A673 (cell line): Measurements from ENCODE around the gene GPR15. TPM values are rescaled to one million over a fixed set of nuclear protein-coding genes. Genes with fewer than 3 reads are reported as not detected.

ENCODE experiments used
- BruUV-seq: library from RNA; stranded (reverse); fragments of 400-500 nt; replicated peaks from 2 replicates; lab custom pipeline; 2021; lab: Mats Ljungman, UMichigan
- CTCF ChIA-PET: fragments of 300-600 bp; sonication (Branson Sonifier 250); formaldehyde crosslinking; loops from one replicate; lab custom pipeline; 2022; ENCODE audit warnings: antibody characterized with exemption; lab: Charles Lee
- POLR2A ChIA-PET: fragments of 300-600 bp; sonication (Branson Sonifier 250); formaldehyde crosslinking; loops from one replicate; lab custom pipeline; 2022; ENCODE audit warnings: antibody characterized with exemption; ENCODE audit not compliant: low non-redundant PET; lab: Charles Lee
- DNase-seq: peaks from one replicate; pipeline ENCODE4 v3.0.0-alpha.2; 2015; ENCODE audit warnings: low spot score
- H3K27ac ChIP-seq: fragments of 200-600 bp; sonication (generic); 2 replicates; pipeline ENCODE4 v1.5.1; 2016; ENCODE audit warnings: mixed run types, low read depth, mild to moderate bottlenecking, mixed read lengths, antibody characterized with exemption, low read length; ENCODE audit not compliant: poor library complexity, severe bottlenecking
- H3K27me3 ChIP-seq: fragments of 200-600 bp; sonication (generic); replicated peaks from 2 replicates; pipeline ENCODE4 v1.6.1; 2017; ENCODE audit warnings: mixed run types, low read depth, mild to moderate bottlenecking, mixed read lengths, antibody characterized with exemption, low read length; ENCODE audit not compliant: insufficient read depth, poor library complexity
- H3K36me3 ChIP-seq: fragments of 200-600 bp; sonication (generic); 2 replicates; pipeline ENCODE4 v1.6.1; 2016; ENCODE audit warnings: mixed run types, mild to moderate bottlenecking, mixed read lengths, antibody characterized with exemption, low read length; ENCODE audit not compliant: insufficient read depth, poor library complexity, severe bottlenecking
- H3K4me1 ChIP-seq: fragments of 200-600 bp; sonication (generic); 2 replicates; pipeline ENCODE4 v1.6.1; 2017; ENCODE audit warnings: mixed run types, mild to moderate bottlenecking, mixed read lengths, antibody characterized with exemption, low read length; ENCODE audit not compliant: insufficient read depth, poor library complexity, severe bottlenecking
- H3K4me3 ChIP-seq: fragments of 200-600 bp; sonication (generic); 2 replicates; pipeline ENCODE4 v1.5.1; 2016; ENCODE audit warnings: low read depth, mixed run types, mild to moderate bottlenecking, mixed read lengths, low read length; ENCODE audit not compliant: poor library complexity, severe bottlenecking
- H3K9me3 ChIP-seq: fragments of 200-600 bp; sonication (generic); 2 replicates; pipeline ENCODE4 v1.6.1; 2016; ENCODE audit warnings: mixed run types, low read depth, mild to moderate bottlenecking, mixed read lengths, antibody characterized with exemption, low read length; ENCODE audit not compliant: poor library complexity, severe bottlenecking
- EZH2 ChIP-seq: fragments of 200-600 bp; sonication (generic); IDR thresholded peaks from 2 replicates; pipeline ENCODE4 v1.6.1; 2017; ENCODE audit warnings: borderline replicate concordance, low read depth, mild to moderate bottlenecking, mixed read lengths, antibody characterized with exemption, low read length; ENCODE audit not compliant: poor library complexity, severe bottlenecking
- intact Hi-C: fragments of 100-400 bp; cut with micrococcal nuclease; formaldehyde crosslinking; loops from one replicate; pipeline ENCODE4 v1.10.0; 2022; ENCODE audit not compliant: unreplicated experiment
- total RNA-seq: library from RNA; stranded (reverse); gene quantifications from 2 replicates; pipeline ENCODE4 v1.2.3, GENCODE V29; 2021
- TF ChIP-seq, protein P1 (sequence below): fragments of 300-800, 200-600 bp; sonication (generic); conservative IDR thresholded peaks from 2 replicates; pipeline ENCODE4 v1.5.1; 2017; ENCODE audit warnings: low read depth, mild to moderate bottlenecking, antibody characterized with exemption, low read length, moderate library complexity, mixed read lengths

The GPR15 gene
- total RNA-seq, 1 experiment from 2014 or later, result not detected

DNA sequence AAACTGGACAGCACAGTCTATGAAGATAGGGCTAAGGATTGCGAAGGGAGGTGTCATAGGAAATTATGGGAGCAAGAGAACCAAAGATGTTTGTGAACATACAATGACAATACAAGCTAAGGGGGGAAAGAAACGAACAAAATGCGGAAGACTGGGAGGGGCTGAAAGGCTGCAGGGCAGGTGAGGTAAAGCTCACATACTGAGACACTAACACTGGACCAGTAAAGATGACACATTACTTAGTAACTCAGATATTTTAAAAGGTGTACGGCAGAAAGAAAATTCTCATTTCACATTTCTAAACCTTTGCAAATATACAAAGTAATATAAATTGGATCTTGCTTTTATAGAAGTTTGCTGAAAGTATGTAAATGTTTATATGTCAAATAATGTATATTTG, 19.2 kb upstream of the GPR15 start:
- TF ChIP-seq, protein P1, sequence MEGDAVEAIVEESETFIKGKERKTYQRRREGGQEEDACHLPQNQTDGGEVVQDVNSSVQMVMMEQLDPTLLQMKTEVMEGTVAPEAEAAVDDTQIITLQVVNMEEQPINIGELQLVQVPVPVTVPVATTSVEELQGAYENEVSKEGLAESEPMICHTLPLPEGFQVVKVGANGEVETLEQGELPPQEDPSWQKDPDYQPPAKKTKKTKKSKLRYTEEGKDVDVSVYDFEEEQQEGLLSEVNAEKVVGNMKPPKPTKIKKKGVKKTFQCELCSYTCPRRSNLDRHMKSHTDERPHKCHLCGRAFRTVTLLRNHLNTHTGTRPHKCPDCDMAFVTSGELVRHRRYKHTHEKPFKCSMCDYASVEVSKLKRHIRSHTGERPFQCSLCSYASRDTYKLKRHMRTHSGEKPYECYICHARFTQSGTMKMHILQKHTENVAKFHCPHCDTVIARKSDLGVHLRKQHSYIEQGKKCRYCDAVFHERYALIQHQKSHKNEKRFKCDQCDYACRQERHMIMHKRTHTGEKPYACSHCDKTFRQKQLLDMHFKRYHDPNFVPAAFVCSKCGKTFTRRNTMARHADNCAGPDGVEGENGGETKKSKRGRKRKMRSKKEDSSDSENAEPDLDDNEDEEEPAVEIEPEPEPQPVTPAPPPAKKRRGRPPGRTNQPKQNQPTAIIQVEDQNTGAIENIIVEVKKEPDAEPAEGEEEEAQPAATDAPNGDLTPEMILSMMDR, result no peak
- no peak for TF ChIP-seq EZH2
- H3K4me3 ChIP-seq, result no peak overlapping the region
- intact Hi-C loops, result no loop called here

GRCh38 chr3:98513091-98513511, 18.7 kb upstream of the GPR15 start:
- POLR2A ChIA-PET, result interaction anchor here (0.5 kb wide), 1 partner anchor 220 kb away, joined by 3 read pairs; no protein-coding TSS in a partner anchor

More for the DNA sequence above, 19.2 kb upstream of the GPR15 start:
- CTCF ChIA-PET, result no interaction called here
- Histone ChIP-seq H3K4me1 (no peaks in the 10 kb centered on the region), H3K27ac (no peak overlapping the region), H3K36me3 (peaks cover 16% of the 10 kb centered on the region), H3K27me3 (no peaks in the 10 kb centered on the region), H3K9me3 (no peaks in the 10 kb centered on the region)
- no peak for DNase-seq
- BruUV-seq, result no TSS peak
- POLR2A ChIA-PET, result no interaction called here

DNA sequence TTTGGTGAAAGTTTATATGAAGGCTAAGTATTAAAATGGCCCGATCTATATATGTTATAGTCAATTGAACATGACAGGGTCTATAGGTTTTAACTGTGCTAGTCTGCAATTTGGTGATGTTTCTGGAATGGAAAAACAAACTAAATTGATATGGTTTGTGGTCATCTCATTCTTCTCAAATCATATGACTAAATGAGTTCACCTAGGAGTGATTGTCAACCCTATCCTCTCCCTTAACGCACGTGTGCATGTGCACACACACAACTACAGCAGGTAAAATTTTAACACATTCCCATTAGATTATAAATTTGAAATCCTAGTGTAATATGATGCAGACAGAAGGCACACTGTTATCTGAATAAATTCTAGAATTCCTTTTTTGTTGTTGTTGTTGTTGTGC, 18.0 kb upstream of the GPR15 start:
- CTCF ChIA-PET, result interaction anchor here (0.7 kb wide), 1 partner anchor 148 kb away, joined by 5 read pairs; no protein-coding TSS in a partner anchor
- BruUV-seq, result no TSS peak
- Histone ChIP-seq H3K27ac (no peak overlapping the region), H3K9me3 (no peaks in the 10 kb centered on the region), H3K27me3 (no peaks in the 10 kb centered on the region), H3K4me3 (no peak overlapping the region), H3K4me1 (no peaks in the 10 kb centered on the region), H3K36me3 (peaks cover 27% of the 10 kb centered on the region)
- POLR2A ChIA-PET, result interaction anchor here (0.5 kb wide), 1 partner anchor 219 kb away, joined by 3 read pairs; no protein-coding TSS in a partner anchor
- no peak for TF ChIP-seq EZH2
- TF ChIP-seq, protein P1, result no peak
- intact Hi-C loops, result no loop called here
- no peak for DNase-seq

More at GRCh38 chr3:98513091-98513511, 18.7 kb upstream of the GPR15 start:
- Histone ChIP-seq H3K27ac (no peak overlapping the region), H3K9me3 (no peaks in the 10 kb centered on the region), H3K4me3 (no peak overlapping the region), H3K27me3 (no peaks in the 10 kb centered on the region), H3K36me3 (peaks cover 20% of the 10 kb centered on the region), H3K4me1 (no peaks in the 10 kb centered on the region)
- intact Hi-C loops, result no loop called here
- TF ChIP-seq EZH2, result no peak
- TF ChIP-seq, protein P1, result no peak
- CTCF ChIA-PET, result no interaction called here
- DNase-seq, result no peak
- no TSS peak for BruUV-seq
